GM19395 (cell line): Measurements from ENCODE around the gene ST6GALNAC2.
"Not testable (repeated sequence)": the region's sequence is repeated elsewhere in the genome, so short reads cannot be mapped to it uniquely, and the experiment has no call there.

ENCODE experiments used
- ATAC-seq: cut with Tn5 transposase; IDR thresholded peaks from one replicate; pipeline ENCODE4 v1.9.1; 2021; ENCODE audit warnings: mild to moderate bottlenecking, moderate library complexity; ENCODE audit not compliant: unreplicated experiment

Gene ST6GALNAC2

DNA sequence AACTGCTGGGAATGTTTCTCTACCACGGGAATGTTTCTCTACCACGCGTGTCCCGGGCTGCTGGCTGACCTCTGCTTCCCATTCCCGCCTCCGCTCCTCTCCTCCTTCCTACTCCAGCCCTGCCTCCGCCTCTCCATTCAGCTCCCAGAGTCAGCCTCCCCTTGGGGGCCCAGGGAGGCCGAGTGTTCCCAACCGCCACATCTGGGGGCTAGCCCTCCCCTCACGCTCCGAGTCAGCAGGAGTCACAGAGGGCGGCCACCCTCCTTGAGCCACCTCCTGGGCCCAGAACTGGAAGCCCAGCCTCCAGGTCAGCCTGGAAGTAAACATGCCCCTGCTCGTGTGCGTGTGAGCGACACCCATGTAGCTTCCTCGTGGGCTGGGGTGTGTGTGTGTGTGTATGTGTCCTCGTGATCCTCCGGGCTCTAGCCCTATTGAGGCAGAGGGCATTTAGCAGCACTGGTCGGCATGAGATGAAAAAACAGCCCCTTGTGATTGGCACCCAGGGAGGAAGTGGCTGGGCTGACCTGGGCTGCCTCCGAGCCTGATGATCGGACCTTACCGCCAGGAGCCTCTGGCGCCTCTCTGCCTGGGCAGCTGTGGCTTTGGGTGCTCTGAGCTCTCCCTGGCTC lies 55.5 kb downstream of the ST6GALNAC2 start:
- ATAC-seq, result no peak

DNA sequence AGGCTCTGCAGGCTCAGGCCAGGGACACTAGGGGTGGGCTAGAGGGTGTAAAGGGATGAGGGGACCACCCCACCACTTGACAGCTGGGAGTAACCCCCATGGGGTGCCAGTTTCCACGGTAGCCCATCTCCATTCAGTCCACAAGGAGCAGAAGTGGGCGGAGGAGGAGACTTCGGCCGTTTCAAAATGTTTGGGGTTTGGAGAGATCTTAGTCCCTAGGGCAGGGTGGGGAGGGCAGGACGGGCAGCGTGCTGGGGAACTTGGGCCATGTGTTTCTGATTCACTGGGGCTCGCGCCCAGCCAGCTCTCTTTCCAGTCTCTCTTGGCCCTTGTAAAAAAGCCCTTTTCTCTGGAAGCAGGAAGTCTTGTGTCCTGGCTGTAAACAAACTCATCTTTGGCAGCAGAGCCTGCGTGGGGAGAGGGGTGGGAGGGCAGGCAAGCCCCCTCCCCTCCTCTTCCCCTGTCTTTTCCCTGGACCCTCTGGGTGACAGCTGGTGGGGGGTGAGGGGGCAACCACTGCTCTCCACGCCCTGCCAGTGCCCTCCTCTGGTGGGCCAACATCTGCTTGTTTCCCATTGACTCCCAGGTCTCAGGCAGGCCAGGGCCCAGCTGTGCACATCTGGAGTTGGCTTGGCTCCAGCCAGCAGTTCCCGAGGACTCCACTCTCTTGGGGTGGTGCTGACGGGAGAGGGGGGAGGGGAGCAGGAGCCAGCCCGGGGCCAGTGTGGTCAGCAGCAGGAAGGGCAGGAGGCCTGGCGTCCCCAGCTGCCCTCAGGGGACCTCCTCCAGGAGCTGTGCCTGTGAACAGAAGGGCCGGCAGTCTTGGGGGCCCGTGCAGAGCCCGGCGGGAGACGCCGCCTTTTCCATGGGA lies 56.2 kb downstream of the ST6GALNAC2 start:
- ATAC-seq, result no peak

DNA sequence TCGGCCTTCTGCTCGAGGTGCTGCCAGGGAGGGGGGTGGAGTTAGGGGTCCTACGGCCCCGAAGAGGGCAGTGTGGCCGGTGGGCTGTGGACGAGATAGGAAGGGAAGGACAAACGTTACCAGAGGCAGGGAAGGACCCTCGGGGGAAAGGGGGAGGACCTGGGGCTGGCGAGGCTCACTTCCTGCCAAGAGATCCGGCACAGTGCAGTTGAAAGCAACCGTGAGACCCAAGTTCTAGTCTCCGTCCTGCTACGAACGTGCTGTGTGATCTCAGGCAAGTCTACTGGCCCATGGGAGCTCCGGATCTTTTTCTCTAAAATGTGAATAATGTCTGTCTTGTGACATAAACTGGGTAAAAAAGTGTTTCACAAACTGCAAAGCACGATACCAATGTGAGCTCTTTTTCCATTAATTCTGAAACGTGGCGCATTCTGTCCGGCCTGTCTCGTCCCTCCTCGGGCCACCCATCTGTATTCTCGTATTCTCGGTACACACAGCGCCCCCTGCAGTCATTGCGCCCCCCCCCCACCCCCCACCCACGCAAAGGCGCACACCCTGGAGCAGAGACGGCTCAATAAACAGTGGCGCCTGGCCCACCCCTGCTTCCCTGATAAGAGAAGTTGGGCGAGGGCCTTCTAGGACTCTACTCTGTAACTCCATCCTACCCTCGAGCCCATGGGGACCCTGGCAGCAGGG lies 57.0 kb downstream of the ST6GALNAC2 start:
- ATAC-seq, result no peak

DNA sequence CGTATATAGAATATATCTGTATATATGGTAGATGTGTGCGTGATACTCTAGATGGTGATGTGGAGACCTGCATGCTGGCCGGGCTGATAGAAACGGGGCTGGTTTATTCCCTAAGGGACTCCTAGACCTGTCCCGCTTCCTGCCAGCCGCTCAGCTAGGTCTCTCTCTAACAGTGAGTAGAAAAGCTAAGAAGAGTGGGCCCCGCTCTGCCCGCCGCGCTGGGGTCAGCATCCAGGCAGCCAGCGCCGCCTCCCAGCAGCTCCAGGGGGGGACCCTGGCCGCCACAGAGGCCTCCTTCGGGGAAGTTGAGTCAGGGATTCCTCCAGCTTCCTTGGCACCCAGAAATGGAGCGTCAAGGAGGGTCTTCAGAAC lies 57.5 kb downstream of the ST6GALNAC2 start:
- peak; percentile 53 for ATAC-seq

DNA sequence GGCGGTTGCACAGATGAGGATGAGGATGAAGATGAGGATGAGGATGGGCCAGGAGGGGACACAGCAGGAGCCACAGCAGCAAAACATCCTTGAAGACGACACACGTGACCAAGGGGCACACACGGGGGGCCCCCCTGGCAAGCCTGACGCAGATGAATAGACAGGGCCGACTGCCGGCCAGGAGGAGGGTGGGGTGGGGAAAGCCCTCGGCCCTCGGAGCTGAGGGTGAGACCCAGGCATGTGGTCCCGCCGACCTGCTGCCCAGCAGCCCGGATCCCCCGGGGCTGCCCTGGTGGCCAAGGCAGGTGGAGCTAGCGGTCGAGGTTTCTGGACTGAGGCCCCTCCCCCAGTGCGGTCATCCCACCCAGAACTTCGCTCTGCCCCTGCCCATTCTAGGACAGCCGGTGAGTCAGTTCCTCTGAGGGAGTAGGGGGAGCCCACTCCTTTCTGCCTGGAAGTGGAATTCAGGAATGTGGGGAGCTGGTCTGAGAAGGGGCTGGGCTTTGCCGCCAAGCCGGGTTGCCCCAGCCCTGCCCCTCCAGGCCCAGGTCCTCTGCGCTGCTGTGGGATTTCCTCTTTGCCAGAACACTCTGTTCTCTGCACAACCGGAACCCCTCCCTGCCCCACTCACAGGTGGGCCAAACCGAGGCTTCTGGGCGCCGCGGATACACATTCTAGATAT lies 58.1 kb downstream of the ST6GALNAC2 start:
- ATAC-seq, result peak; percentile 58

DNA sequence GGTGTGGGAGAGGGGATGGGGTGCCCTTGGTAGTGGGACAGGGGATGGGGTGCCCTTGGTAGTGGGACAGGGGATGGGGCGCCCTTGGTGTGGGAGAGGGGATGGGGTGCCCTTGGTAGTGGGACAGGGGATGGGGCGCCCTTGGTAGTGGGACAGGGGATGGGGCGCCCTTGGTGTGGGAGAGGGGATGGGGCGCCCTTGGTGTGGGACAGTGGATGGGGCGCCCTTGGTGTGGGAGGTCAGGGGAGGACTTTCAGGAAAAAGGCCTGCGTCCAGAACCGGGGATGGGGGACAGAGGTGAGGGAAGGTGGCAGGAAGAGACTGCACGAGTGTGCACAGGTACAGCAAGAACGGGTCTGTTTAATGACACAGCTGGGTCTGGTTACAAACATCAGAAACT lies 58.6 kb downstream of the ST6GALNAC2 start:
- not testable (repeated sequence) for ATAC-seq

DNA sequence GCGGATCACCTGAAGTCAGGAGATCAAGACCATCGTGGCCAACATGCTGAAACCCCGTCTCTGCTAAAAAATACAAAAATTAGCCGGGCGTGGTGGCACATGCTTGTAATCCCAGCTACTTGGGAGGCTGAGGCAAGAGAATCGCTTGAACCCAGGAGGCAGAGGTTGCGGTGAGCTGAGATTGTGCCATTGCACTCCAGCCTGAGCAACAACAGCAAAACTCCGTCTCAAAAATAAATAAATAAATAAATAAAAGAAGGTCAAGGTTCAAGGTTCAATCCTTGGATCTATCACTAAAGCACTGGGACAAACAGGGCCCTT lies 60.2 kb downstream of the ST6GALNAC2 start:
- not testable (repeated sequence) for ATAC-seq

DNA sequence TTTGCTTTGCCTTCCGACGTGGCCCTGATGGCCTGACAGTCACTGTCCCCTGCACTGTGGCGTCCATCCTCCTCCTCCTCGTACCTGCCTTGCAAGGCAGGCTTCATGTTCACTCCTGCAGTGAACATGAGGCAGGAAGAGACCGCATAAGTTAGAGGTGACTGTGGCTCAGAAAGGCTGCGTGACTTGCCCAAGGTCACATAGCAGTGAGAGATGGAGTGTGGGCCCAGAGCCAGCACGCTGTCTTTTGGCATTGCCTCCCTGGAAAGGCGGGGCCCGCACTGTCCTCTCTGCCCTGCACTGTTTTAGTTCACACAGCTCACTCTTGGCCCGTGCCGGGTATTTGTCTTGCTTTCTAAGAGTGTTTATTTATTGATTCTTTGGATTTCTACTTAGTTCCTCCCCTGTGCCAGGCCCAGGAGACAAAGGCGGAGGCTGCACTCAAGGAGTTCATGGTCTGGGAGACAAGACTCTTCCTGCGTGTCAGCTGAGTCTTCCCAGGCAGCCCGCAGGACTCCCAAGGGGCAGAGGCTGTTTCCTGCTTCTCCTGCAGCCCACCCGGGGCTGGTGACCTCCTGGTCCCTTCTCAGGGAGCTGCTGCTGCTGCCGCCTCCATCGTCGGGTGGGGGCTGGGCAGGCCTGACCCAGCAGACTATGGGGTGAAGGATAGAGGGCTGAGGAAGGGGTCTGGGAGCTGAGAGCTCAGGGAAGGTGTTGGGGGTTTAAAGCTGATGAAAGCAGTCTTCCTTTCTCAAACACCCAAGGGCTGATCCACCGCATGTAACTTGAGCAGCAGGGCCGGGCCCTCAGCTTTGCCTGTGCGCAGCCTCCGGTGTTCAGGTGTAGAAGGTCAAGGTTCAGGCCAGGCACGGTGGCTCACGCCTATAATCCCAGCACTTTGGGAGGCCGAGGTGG lies 60.8 kb downstream of the ST6GALNAC2 start:
- ATAC-seq, result no peak

DNA sequence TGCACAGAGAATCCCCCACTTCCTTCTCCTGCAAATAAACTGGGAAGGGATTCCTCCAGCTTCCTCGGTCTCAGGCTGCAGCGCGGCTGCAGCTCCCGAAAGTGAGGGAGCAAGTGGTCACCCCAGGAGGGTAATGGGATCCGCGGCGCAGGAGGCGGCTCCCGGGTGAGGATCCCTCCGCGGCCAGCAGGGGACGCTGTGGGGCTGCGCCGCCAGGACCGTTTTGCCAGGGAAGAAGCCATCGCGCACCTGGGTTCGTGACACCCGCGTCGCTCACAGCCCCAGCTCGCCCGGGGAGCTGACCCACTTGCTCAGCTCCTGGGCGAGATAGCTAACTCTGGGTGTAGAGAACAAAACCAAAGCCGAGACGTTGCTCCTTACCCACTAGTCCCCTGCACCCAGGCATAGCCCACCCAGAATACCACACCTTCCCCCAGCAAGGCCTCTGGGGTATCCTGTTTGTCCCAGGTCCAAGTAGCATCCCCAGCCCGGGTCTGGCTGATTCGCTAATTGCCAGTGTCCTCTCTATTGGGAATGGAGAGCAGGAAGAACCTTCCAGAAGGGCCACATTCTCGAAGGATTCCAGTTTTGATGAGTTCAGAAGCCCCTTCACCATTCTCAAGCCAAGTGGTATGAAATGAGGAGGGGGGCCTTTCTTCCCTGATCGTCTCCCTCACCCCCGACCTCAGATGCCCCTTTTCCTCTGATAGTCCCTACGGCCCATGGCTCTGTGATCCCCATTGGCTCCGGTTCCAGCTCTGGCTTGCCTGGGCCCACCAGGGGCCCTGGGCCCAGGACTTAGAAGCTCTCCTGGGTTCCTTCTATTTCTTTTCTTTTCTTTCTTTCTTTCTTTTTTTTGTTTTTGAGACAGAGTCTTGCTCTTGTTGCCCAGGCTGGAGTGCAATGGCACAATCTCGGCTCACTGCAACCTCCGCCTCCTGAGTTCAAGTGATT lies 62.3 kb downstream of the ST6GALNAC2 start:
- no peak for ATAC-seq

DNA sequence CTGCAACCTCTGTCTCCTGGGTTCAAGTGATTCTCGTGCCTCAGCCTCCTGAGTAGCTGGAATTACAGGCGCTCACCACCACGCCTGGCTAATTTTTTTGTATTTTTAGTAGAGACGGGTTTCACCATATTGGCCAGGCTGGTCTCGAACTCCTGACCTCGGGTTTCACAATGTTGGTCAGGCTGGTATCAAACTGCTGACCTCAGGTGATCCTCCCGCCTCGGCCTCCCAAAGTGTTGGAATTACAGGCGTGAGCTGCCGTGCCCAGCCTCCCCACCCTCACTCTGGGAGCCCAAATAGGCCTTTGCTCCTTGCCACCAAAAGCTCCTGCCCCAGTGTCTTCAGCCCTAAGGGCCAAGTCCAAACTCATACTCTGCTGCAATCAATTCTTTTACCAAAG lies 64.0 kb downstream of the ST6GALNAC2 start:
- not testable (repeated sequence) for ATAC-seq

DNA sequence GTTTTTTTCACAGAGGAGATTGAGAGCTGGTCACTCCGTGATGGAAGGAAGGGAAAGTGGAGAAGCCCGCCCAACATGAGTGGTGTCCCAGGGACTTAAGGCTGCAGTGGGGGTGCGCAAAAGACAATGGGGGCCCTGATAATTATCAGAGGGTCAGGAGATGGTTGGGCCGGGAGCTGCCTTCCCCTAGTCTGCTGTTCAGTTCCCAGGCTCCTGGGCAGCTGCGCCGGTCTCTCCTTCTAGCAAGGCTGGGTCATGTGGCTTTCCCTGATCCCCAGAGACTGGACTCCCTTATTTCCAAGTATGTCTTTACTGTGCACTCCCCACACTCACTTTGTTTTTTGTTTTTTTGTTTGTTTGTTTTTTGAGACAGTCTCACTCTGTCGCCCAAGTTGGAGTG lies 64.4 kb downstream of the ST6GALNAC2 start:
- ATAC-seq, result no peak

DNA sequence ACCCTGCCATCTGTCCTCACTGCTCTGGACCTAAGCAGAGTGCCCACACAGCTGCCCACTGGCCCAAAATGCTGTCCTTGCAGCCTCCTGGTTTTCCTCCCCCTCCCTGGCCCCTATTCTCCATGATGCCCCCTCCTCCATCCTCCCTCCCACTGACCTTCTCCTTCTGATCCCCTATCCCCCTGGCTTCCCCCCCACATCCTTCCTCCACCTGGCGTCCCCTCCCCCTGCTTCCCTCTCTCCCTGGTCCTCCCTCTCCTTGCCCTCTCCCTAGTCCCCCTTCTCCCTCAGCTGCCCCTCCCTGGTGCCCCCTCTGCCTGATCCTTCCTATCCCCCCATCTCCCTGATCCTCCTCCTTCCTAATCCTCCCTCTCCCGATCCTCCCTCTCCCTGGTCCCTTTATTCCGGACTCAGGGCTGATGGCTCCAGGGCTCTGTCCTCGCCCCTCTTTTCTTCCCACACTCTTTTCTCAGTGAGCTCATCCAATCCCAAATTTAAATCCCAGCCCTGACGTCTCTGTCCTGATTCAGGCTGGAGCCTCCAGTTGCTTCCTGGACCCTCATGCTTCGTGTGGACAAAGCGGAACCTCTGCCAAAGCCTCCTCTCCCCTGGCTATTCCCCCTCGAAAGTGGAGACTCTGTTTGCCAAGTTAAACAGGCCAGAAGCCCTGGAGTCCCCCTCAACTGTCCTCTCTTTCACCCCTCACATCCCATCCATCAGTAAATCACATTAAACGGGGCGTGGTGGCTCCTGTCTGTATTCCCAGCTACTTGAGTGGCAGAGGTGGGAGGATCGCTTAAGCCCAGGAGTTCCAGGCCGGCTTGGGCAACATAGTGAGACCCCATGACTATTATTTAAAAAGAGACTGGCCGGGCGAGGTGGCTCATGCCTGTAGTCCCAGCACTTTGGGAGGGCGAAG lies 66.4 kb downstream of the ST6GALNAC2 start:
- ATAC-seq, result no peak

DNA sequence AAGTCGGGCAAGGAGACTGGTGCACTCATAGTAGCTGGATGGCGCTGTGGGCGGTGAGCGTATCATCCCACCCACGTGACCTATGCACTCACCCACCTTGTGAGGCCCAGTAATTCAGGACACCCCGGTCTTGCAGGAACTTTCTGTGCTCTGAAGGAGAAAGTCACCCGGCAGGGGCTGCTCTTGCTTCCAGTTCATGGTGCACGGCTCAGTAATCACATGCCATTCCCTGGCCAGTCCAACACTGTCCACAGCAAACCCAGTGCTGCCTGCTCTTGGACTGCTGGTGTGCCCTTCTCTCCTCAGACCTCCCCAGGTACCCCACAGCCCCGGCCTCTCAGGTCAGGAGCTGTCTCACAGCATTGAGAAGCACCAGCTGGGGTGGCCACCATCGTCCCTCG lies 68.0 kb downstream of the ST6GALNAC2 start:
- ATAC-seq, result no peak
